ENCODE data around the gene CXCR5. TPM values are rescaled to one million over a fixed set of nuclear protein-coding genes. Genes with fewer than 3 reads are reported as not detected.

Gene CXCR5
- total RNA-seq, 6 experiments from 2014 or later: 0.07 TPM; not detected in 4

DNA sequence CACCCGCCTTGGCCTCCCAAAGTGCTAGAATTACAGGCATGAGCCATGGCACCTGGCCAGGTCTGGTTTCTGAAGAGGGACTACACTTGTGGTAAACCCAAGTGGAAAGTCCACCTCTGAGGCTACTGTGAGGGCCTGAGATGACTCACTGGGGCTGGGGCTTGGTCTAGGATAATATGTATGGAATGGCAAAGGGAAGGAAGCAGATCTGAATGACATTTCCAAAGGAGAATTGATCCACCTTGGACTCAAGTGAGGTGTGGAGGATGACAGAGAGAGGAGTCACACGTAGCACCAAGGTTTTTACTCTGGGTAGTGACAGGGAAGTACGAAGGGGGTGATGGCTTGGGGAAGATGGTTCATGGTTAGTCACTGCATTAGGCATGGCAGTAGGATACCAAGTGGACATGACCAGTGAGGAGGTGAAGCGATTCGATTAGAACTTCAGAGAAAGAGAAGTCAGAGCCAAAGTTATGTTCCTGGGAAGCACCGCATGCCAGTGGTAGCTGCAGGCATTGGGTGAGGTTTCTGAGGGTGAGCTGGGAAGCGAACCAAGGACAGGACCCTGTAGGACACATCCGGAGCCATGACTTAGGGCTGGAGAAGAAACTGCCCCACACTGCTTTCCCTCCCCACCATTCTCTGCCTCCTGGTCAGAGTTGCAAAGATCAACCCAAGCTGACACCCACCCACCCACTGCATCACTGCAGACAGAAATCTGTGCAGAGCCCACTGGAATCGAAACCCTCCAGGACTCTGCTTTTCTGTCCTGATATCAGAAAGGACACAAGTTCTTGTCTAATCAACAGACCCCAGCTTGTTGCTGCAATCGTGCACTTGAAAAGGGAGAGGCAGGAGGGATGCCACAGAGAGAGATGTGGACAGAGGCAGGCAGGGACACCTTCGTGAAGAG is 55.1 kb downstream of the CXCR5 start:
- no peak for DNase-seq
- 49% methylated on average over 8 of the region's 11 CpGs for WGBS (ENCODE audit: insufficient coverage, low coverage, low lambda C conversion rate, missing lambda C conversion rate)

DNA sequence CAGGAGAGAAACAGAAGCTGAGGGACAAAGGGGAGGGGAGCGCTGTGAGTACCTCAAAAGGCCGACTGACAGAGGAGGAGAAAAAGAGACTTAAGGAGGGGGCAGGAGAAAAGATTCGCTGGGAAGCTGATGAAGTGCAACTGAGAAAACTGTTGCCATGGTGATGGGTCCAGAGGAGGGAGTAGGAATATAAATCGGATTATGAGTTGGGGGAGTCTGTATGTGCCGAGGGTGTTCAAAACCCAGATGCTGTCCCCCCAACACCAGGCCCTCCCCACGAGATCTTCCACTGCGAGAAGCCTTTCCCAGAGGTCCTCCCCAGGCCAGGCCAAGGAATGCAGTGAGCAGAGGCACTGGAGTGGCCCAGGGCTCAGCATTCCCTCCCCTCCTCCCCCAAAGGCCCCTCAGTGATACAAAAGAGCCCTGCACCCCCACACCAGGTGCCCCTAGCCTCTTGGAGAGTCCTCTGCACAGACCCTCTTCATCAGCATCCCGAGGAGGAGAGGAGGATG is 55.8 kb downstream of the CXCR5 start:
- intact Hi-C loops (cut with DNase I): no loop called here
- DNase-seq (no peak), ATAC-seq (peak in 1 of 4 donors; percentile 19)
- 39% methylated on average over 4 of the region's 8 CpGs for WGBS (ENCODE audit: insufficient coverage, low coverage, low lambda C conversion rate, missing lambda C conversion rate)
- H3K27me3 ChIP-seq: no peaks in the 10 kb centered on the region
- H3K36me3 ChIP-seq: no peaks in the 10 kb centered on the region
- no peak overlapping the region for H3K27ac ChIP-seq
- no peaks in the 10 kb centered on the region for H3K9me3 ChIP-seq
- H3K4me3 ChIP-seq: no peak overlapping the region
- TF ChIP-seq, protein P1, sequence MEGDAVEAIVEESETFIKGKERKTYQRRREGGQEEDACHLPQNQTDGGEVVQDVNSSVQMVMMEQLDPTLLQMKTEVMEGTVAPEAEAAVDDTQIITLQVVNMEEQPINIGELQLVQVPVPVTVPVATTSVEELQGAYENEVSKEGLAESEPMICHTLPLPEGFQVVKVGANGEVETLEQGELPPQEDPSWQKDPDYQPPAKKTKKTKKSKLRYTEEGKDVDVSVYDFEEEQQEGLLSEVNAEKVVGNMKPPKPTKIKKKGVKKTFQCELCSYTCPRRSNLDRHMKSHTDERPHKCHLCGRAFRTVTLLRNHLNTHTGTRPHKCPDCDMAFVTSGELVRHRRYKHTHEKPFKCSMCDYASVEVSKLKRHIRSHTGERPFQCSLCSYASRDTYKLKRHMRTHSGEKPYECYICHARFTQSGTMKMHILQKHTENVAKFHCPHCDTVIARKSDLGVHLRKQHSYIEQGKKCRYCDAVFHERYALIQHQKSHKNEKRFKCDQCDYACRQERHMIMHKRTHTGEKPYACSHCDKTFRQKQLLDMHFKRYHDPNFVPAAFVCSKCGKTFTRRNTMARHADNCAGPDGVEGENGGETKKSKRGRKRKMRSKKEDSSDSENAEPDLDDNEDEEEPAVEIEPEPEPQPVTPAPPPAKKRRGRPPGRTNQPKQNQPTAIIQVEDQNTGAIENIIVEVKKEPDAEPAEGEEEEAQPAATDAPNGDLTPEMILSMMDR (IDR thresholded peaks at IDR 0.05): no peak
- no peak for TF ChIP-seq POLR2A (IDR thresholded peaks at IDR 0.05)
- H3K4me1 ChIP-seq: no peaks in the 10 kb centered on the region

More for the DNA sequence above, 55.1 kb downstream of the CXCR5 start:
- no peaks in the 10 kb centered on the region for H3K9me3 ChIP-seq
- no peaks in the 10 kb centered on the region for H3K27me3 ChIP-seq
- TF ChIP-seq, protein P1 (IDR thresholded peaks at IDR 0.05): no peak
- TF ChIP-seq POLR2A (IDR thresholded peaks at IDR 0.05): no peak
- no peak overlapping the region for H3K27ac ChIP-seq
- no peak overlapping the region for H3K4me3 ChIP-seq
- no peaks in the 10 kb centered on the region for H3K36me3 ChIP-seq
- H3K4me1 ChIP-seq: no peaks in the 10 kb centered on the region
- ATAC-seq: no peak
- intact Hi-C loops (cut with DNase I): no loop called here

DNA sequence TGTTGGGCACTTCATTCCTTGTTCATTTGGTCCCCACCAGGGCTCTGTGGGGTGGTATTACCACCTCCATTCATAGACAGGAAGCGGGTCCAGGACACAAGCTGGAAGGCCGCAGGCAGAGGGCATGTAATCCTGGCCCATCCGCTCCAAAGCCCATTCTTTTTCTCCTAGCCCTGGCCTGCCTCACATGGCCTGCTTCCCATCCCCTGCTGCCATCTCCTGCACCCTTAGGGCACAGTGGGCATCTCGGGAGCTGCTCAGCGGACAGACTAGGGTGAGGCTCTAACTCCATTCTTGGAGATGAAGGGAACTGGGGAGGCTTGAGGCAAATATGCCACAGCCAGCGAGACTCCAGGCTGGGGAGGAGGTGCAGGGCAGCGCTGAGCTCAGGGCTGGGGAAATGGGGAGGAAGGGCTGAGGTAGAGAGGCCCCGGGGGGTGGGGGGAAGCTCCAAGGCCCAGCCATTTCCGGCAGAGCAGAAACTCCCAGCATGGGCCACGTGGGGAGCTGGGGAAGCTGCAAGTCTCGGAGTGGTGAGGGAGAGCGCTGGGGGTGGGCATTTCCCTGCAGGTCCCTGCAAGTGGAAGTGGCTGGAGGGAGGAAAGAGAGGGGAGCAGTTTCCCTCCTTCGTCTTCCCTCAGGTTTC is 56.4 kb downstream of the CXCR5 start:
- intact Hi-C loops (cut with DNase I): no loop called here
- ATAC-seq (peak; percentile 50 to 67 (median 60)), DNase-seq (peak in 1 of 3 donors; percentile 43)
- H3K4me1 ChIP-seq: no peaks in the 10 kb centered on the region
- no peaks in the 10 kb centered on the region for H3K36me3 ChIP-seq
- H3K27me3 ChIP-seq: no peaks in the 10 kb centered on the region
- H3K9me3 ChIP-seq: no peaks in the 10 kb centered on the region
- 42% methylated on average over 9 of the region's 13 CpGs for WGBS (ENCODE audit: insufficient coverage, low coverage, low lambda C conversion rate, missing lambda C conversion rate)
- H3K4me3 ChIP-seq: no peak overlapping the region
- H3K27ac ChIP-seq: no peak overlapping the region
- TF ChIP-seq, protein P1 (IDR thresholded peaks at IDR 0.05): no peak
- TF ChIP-seq POLR2A (IDR thresholded peaks at IDR 0.05): no peak

DNA sequence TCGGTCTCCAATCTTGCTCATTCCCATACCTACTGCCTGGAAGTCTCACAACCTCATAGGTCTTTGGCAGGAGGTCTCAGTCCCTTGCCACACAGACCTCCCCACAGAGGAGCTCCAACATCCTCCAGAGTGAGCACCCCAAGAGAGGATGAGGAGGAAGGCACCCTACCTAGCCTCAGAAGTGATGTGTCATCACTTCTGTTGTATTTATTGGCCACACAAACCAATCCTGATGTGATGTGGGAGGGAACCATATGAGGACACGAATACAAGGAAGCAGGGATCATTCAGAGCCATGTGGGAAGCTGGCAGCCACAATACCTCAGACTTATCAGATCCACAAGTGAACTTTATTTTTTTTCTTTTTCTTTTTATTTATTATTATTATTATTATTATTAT is 63.4 kb downstream of the CXCR5 start:
- H3K4me3 ChIP-seq: no peak overlapping the region
- no peaks in the 10 kb centered on the region for H3K4me1 ChIP-seq
- no peaks in the 10 kb centered on the region for H3K36me3 ChIP-seq
- WGBS (ENCODE audit: insufficient coverage, low coverage, low lambda C conversion rate, missing lambda C conversion rate): 63% methylated on average over 1 of the region's 2 CpGs
- no peaks in the 10 kb centered on the region for H3K9me3 ChIP-seq
- TF ChIP-seq POLR2A (IDR thresholded peaks at IDR 0.05): no peak
- TF ChIP-seq, protein P1 (IDR thresholded peaks at IDR 0.05): no peak
- ATAC-seq (no peak), DNase-seq (no peak)
- intact Hi-C loops (cut with DNase I): no loop called here
- H3K27ac ChIP-seq: no peak overlapping the region
- H3K27me3 ChIP-seq: no peaks in the 10 kb centered on the region

Small RNA genes lying within 50 kb of the gene (microRNA-seq; reads per million reads assigned to microRNA genes)
- gene MIR4492: 0 reads per million in 2 donors

Small RNA genes lying within 50 kb of the gene (small RNA-seq; reads per million reads assigned to genes)
- gene MIR4492 (0 reads per million in 2 experiments), gene RF00019 (0 reads per million in 2 experiments), gene RN7SL688P (0 reads per million in 2 experiments)

Other genes starting within 250 kb of the CXCR5 start
- 1 to 10 TPM in 4 of 6 experiments, not detected in 2; 2.1 to 5.1 (median 2.9) TPM for gene TREH, start 204.2 kb upstream of the CXCR5 start, total RNA-seq
- 10 to 100 TPM; 37.9 to 46.1 (median 43.3) TPM for gene DDX6, start 92.7 kb upstream of the CXCR5 start, total RNA-seq
- gene BCL9L, start 42.0 kb downstream of the CXCR5 start, total RNA-seq: 10 to 100 TPM; 10.2 to 22.5 (median 19.8) TPM
- gene UPK2, start 72.4 kb downstream of the CXCR5 start, total RNA-seq: not detected
- gene FOXR1, start 87.9 kb downstream of the CXCR5 start, total RNA-seq: not detected
- gene CENATAC, start 114.2 kb downstream of the CXCR5 start, total RNA-seq: 10 to 100 TPM; 11.5 to 16.7 (median 13.0) TPM
- 100 to 1,000 TPM; 326 to 822 (median 376) TPM for gene RPS25, start 134.5 kb downstream of the CXCR5 start, total RNA-seq
- 10 to 100 TPM; 17.2 to 46.3 (median 33.4) TPM for gene TRAPPC4, start 134.9 kb downstream of the CXCR5 start, total RNA-seq
- gene SLC37A4, start 147.0 kb downstream of the CXCR5 start, total RNA-seq: 100 to 1,000 TPM in 4 of 6 experiments, 10 to 100 TPM in 2; 78.5 to 177 (median 147) TPM
- 100 to 1,000 TPM; 107 to 202 (median 171) TPM for gene HYOU1, start 173.3 kb downstream of the CXCR5 start, total RNA-seq
- 10 to 100 TPM in 4 of 6 experiments, 1 to 10 TPM in 2; 8.5 to 18.3 (median 11.3) TPM for gene VPS11, start 183.9 kb downstream of the CXCR5 start, total RNA-seq
- gene HMBS, start 201.0 kb downstream of the CXCR5 start, total RNA-seq: 10 to 100 TPM; 11.3 to 35.3 (median 14.6) TPM
- gene DPAGT1, start 218.0 kb downstream of the CXCR5 start, total RNA-seq: 10 to 100 TPM; 29.8 to 55.5 (median 41.6) TPM
- gene C2CD2L, start 223.5 kb downstream of the CXCR5 start, total RNA-seq: 1 to 10 TPM; 5.4 to 9.7 (median 6.5) TPM
- gene HINFP, start 237.7 kb downstream of the CXCR5 start, total RNA-seq: 10 to 100 TPM in 4 of 6 experiments, 1 to 10 TPM in 2; 6.4 to 13.6 (median 10.7) TPM